Measurements from ENCODE around the gene CNTFR.

GRCh38 chr9:34517185-34517584 lies 72.3 kb downstream of the CNTFR start:
- TF ChIP-seq CTCF (IDR thresholded peaks at IDR 0.05) (no peak), POLR2A (IDR thresholded peaks at IDR 0.05) (no peak)
